H1 (cell line): ENCODE data around the gene TMEM44. TPM values are rescaled to one million over a fixed set of nuclear protein-coding genes. Genes with fewer than 3 reads are reported as not detected.

Experiments used
- CHD1 ChIP-seq: IDR thresholded peaks from 2 replicates; pipeline ENCODE4 v1.6.1; 2012; ENCODE audit warnings: low read depth, low read length, improper control_type of control experiment
- CTBP2 ChIP-seq: IDR thresholded peaks from 2 replicates; pipeline ENCODE4 v1.7.0; 2011; ENCODE audit warnings: borderline replicate concordance, mild to moderate bottlenecking, moderate library complexity, mixed read lengths, low read length; ENCODE audit not compliant: insufficient read depth, insufficient read length
- EGR1 ChIP-seq: IDR thresholded peaks from 2 replicates; pipeline ENCODE4 v1.6.1; 2011; ENCODE audit warnings: low read depth, low read length, borderline replicate concordance
- POLR2A ChIP-seq, 2 experiments: IDR thresholded peaks; 1 replicate in 1 of 2; 2 replicates in 1 of 2; pipeline ENCODE4 v1.6.1; 2011; ENCODE audit warnings: low read depth in 2 of 2, low read length in 2 of 2, mild to moderate bottlenecking in 2 of 2; ENCODE audit errors: control extremely low read depth in 1 of 2
- RFX5 ChIP-seq: IDR thresholded peaks from 2 replicates; pipeline ENCODE4 v1.6.1; 2011; ENCODE audit warnings: low read depth, low read length, improper control_type of control experiment, borderline replicate concordance
- polyA plus RNA-seq, 7 experiments: library from polyadenylated mRNA; depleted of rRNA in 3 of 7; stranded (reverse) in 5 of 7; unstranded in 2 of 7; fragments of >200 nt in 5 of 7; fragments of 200-250 nt in 2 of 7; gene quantifications; 1 replicate in 5 of 7; 2 replicates in 1 of 7; 4 replicates in 1 of 7; pipeline versions ENCODE4 v1.2.1 to v1.2.3, GENCODE V29; 2011 to 2013; ENCODE audit warnings: missing spikeins in 2 of 7, mixed read lengths in 2 of 7
- total RNA-seq: library from RNA; stranded (reverse); fragmentation: NEBNext Ultra II Directional; extraction: Animal tissue kit (Norgen Biotek cat#: 25700); gene quantifications from 2 replicates; pipeline ENCODE4 v1.2.1, GENCODE V29; 2021
- TF ChIP-seq, protein P1 (sequence below): fragments of 300-600 bp; sonication (generic); IDR thresholded peaks from 2 replicates; pipeline ENCODE4 v1.7.1; 2012; ENCODE audit warnings: low read length, moderate library complexity, mild to moderate bottlenecking, inconsistent platforms; ENCODE audit not compliant: insufficient replicate concordance

TMEM44 gene
- total and polyA plus RNA-seq, 2 of the 8 experiments (the other 6 are each of a cell fraction or from before 2014, with no cell fraction given) = 14.0 to 16.7 TPM

- TF ChIP-seq EGR1 (no peak), POLR2A (IDR thresholded peaks at IDR 0.05; ENCODE audit: control extremely low read depth in 1 of 2, low read depth in 2 of 2, low read length in 2 of 2) (no peak), CHD1 (no peak), RFX5 (no peak), CTBP2 (no peak)
- TF ChIP-seq, protein P1, sequence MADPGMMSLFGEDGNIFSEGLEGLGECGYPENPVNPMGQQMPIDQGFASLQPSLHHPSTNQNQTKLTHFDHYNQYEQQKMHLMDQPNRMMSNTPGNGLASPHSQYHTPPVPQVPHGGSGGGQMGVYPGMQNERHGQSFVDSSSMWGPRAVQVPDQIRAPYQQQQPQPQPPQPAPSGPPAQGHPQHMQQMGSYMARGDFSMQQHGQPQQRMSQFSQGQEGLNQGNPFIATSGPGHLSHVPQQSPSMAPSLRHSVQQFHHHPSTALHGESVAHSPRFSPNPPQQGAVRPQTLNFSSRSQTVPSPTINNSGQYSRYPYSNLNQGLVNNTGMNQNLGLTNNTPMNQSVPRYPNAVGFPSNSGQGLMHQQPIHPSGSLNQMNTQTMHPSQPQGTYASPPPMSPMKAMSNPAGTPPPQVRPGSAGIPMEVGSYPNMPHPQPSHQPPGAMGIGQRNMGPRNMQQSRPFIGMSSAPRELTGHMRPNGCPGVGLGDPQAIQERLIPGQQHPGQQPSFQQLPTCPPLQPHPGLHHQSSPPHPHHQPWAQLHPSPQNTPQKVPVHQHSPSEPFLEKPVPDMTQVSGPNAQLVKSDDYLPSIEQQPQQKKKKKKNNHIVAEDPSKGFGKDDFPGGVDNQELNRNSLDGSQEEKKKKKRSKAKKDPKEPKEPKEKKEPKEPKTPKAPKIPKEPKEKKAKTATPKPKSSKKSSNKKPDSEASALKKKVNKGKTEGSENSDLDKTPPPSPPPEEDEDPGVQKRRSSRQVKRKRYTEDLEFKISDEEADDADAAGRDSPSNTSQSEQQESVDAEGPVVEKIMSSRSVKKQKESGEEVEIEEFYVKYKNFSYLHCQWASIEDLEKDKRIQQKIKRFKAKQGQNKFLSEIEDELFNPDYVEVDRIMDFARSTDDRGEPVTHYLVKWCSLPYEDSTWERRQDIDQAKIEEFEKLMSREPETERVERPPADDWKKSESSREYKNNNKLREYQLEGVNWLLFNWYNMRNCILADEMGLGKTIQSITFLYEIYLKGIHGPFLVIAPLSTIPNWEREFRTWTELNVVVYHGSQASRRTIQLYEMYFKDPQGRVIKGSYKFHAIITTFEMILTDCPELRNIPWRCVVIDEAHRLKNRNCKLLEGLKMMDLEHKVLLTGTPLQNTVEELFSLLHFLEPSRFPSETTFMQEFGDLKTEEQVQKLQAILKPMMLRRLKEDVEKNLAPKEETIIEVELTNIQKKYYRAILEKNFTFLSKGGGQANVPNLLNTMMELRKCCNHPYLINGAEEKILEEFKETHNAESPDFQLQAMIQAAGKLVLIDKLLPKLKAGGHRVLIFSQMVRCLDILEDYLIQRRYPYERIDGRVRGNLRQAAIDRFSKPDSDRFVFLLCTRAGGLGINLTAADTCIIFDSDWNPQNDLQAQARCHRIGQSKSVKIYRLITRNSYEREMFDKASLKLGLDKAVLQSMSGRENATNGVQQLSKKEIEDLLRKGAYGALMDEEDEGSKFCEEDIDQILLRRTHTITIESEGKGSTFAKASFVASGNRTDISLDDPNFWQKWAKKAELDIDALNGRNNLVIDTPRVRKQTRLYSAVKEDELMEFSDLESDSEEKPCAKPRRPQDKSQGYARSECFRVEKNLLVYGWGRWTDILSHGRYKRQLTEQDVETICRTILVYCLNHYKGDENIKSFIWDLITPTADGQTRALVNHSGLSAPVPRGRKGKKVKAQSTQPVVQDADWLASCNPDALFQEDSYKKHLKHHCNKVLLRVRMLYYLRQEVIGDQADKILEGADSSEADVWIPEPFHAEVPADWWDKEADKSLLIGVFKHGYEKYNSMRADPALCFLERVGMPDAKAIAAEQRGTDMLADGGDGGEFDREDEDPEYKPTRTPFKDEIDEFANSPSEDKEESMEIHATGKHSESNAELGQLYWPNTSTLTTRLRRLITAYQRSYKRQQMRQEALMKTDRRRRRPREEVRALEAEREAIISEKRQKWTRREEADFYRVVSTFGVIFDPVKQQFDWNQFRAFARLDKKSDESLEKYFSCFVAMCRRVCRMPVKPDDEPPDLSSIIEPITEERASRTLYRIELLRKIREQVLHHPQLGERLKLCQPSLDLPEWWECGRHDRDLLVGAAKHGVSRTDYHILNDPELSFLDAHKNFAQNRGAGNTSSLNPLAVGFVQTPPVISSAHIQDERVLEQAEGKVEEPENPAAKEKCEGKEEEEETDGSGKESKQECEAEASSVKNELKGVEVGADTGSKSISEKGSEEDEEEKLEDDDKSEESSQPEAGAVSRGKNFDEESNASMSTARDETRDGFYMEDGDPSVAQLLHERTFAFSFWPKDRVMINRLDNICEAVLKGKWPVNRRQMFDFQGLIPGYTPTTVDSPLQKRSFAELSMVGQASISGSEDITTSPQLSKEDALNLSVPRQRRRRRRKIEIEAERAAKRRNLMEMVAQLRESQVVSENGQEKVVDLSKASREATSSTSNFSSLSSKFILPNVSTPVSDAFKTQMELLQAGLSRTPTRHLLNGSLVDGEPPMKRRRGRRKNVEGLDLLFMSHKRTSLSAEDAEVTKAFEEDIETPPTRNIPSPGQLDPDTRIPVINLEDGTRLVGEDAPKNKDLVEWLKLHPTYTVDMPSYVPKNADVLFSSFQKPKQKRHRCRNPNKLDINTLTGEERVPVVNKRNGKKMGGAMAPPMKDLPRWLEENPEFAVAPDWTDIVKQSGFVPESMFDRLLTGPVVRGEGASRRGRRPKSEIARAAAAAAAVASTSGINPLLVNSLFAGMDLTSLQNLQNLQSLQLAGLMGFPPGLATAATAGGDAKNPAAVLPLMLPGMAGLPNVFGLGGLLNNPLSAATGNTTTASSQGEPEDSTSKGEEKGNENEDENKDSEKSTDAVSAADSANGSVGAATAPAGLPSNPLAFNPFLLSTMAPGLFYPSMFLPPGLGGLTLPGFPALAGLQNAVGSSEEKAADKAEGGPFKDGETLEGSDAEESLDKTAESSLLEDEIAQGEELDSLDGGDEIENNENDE = no peak
These were observed 34.3 kb downstream of the TMEM44 start (continued) for GRCh38 chr3:194598771-194599557.
